Measurements from ENCODE around the gene COMP.

DNA sequence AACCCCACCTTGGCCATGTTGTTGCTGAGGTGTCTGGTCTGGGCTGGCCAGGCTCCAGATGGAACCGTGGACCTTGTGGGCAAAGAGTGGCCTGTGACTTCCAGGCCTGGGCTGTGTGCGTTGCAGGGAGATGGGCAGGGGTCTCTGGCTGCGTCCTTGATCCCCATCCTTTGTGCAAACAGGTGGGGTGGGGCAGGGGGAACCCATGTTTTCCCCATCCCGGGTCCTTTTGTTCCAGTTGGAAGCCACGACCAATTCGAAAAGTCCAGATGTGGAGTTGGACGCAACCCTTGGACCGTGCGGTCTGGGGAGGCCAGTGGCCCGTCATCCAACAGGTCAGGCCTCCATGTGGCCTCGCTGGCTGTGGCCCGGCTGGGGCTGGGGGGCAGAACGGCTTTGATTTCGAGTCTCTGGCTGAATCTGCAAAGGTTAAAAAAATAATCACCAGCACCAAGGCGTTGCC lies 13.1 kb upstream of the COMP start:
- TF ChIP-seq POLR2A (IDR thresholded peaks at IDR 0.05) (no peak), EP300 (IDR thresholded peaks at IDR 0.05) (no peak), POLR2AphosphoS5 (IDR thresholded peaks at IDR 0.05) (no peak)
- TF ChIP-seq, protein P1, sequence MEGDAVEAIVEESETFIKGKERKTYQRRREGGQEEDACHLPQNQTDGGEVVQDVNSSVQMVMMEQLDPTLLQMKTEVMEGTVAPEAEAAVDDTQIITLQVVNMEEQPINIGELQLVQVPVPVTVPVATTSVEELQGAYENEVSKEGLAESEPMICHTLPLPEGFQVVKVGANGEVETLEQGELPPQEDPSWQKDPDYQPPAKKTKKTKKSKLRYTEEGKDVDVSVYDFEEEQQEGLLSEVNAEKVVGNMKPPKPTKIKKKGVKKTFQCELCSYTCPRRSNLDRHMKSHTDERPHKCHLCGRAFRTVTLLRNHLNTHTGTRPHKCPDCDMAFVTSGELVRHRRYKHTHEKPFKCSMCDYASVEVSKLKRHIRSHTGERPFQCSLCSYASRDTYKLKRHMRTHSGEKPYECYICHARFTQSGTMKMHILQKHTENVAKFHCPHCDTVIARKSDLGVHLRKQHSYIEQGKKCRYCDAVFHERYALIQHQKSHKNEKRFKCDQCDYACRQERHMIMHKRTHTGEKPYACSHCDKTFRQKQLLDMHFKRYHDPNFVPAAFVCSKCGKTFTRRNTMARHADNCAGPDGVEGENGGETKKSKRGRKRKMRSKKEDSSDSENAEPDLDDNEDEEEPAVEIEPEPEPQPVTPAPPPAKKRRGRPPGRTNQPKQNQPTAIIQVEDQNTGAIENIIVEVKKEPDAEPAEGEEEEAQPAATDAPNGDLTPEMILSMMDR (IDR thresholded peaks at IDR 0.05): no peak

Measured in suprapubic skin (tissue), 4 donors.